Endothelial cell (in vitro differentiated cells): Measurements from ENCODE around the gene NEUROD4. TPM values are rescaled to one million over a fixed set of nuclear protein-coding genes. Genes with fewer than 3 reads are reported as not detected.

Experiments used
- DNase-seq: peaks from one replicate; pipeline ENCODE4 v3.0.0; 2021; ENCODE audit warnings: low spot score
- H3K27ac Mint-ChIP-seq: one replicate; pipeline ENCODE4 v1.8.0; 2021; ENCODE audit warnings: mixed read lengths, inconsistent platforms; ENCODE audit not compliant: unreplicated experiment
- H3K27me3 Mint-ChIP-seq: one replicate; pipeline ENCODE4 v1.8.0; 2021; ENCODE audit warnings: mild to moderate bottlenecking, moderate library complexity, mixed read lengths, inconsistent platforms; ENCODE audit not compliant: unreplicated experiment
- H3K36me3 Mint-ChIP-seq: one replicate; pipeline ENCODE4 v1.8.0; 2021; ENCODE audit warnings: mild to moderate bottlenecking, low read depth, mixed read lengths, inconsistent platforms; ENCODE audit not compliant: unreplicated experiment
- H3K4me1 Mint-ChIP-seq: one replicate; pipeline ENCODE4 v1.8.0; 2021; ENCODE audit warnings: mild to moderate bottlenecking, mixed read lengths, inconsistent platforms; ENCODE audit not compliant: unreplicated experiment
- H3K4me3 Mint-ChIP-seq: one replicate; pipeline ENCODE4 v1.8.0; 2021; ENCODE audit warnings: mild to moderate bottlenecking, mixed read lengths, inconsistent platforms; ENCODE audit not compliant: unreplicated experiment
- H3K9me3 Mint-ChIP-seq: one replicate; pipeline ENCODE4 v1.8.0; 2021; ENCODE audit warnings: mixed read lengths, inconsistent platforms; ENCODE audit not compliant: unreplicated experiment
- CTCF ChIP-seq: fragments of 200-600 bp; sonication (generic); IDR thresholded peaks from one replicate; pipeline ENCODE4 v1.5.0; 2021; ENCODE audit warnings: antibody characterized with exemption; ENCODE audit not compliant: unreplicated experiment
- long read RNA-seq: library from polyadenylated mRNA; unstranded; transcript quantifications from one replicate; pipeline ENCODE4 v2.0.0, GENCODE V29; 2020; ENCODE audit not compliant: unreplicated experiment
- total RNA-seq: library from RNA; stranded (reverse); fragmentation: NEBNext Ultra II Directional; extraction: Animal tissue kit (Norgen Biotek cat#: 25700); gene quantifications from one replicate; pipeline ENCODE4 v1.2.1, GENCODE V29; 2021; ENCODE audit not compliant: unreplicated experiment

Gene NEUROD4
- total RNA-seq: not detected
- long read RNA-seq: 0 reads

GRCh38 chr12:55019784-55020183 lies at the start of gene NEUROD4:
TSS of gene NEUROD4 (plus strand) at chr12:55019974. CDS start at chr12:55026440, 6,466 bp downstream.
- H3K36me3 Mint-ChIP-seq: no peaks in the 10 kb centered on the region
- no peaks in the 10 kb centered on the region for H3K4me1 Mint-ChIP-seq
- H3K27ac Mint-ChIP-seq: no peak within 1 kb of the TSS
- DNase-seq: peak; percentile 85
- H3K4me3 Mint-ChIP-seq: no peak within 1 kb of the TSS
- no peaks in the 10 kb centered on the region for H3K9me3 Mint-ChIP-seq
- no peak for TF ChIP-seq CTCF
- H3K27me3 Mint-ChIP-seq: no peaks in the 10 kb centered on the region

- H3K27ac Mint-ChIP-seq: no peak overlapping the region
- H3K27me3 Mint-ChIP-seq: no peaks in the 10 kb centered on the region
- DNase-seq: no peak
- H3K36me3 Mint-ChIP-seq: no peaks in the 10 kb centered on the region
- no peaks in the 10 kb centered on the region for H3K9me3 Mint-ChIP-seq
- no peak for TF ChIP-seq CTCF
- peaks cover 12% of the 10 kb centered on the region for H3K4me1 Mint-ChIP-seq
- no peak overlapping the region for H3K4me3 Mint-ChIP-seq
Measured at GRCh38 chr12:54970741-54971140, 49.0 kb upstream of the NEUROD4 start.

GRCh38 chr12:54973556-54973955 lies 46.2 kb upstream of the NEUROD4 start:
- Mint-ChIP-seq H3K27me3 (no peaks in the 10 kb centered on the region), H3K27ac (no peak overlapping the region), H3K4me1 (peaks cover 26% of the 10 kb centered on the region)

GRCh38 chr12:54974279-54974678 lies 45.5 kb upstream of the NEUROD4 start:
- no peak overlapping the region for H3K4me3 Mint-ChIP-seq
- no peaks in the 10 kb centered on the region for H3K36me3 Mint-ChIP-seq
- H3K4me1 Mint-ChIP-seq: peaks cover 30% of the 10 kb centered on the region
- H3K9me3 Mint-ChIP-seq: no peaks in the 10 kb centered on the region
- DNase-seq: no peak
- no peak for TF ChIP-seq CTCF
- H3K27ac Mint-ChIP-seq: no peak overlapping the region
- H3K27me3 Mint-ChIP-seq: no peaks in the 10 kb centered on the region

More at GRCh38 chr12:54973556-54973955, 46.2 kb upstream of the NEUROD4 start:
- Mint-ChIP-seq H3K36me3 (no peaks in the 10 kb centered on the region), H3K4me3 (no peak overlapping the region), H3K9me3 (no peaks in the 10 kb centered on the region)
- no peak for TF ChIP-seq CTCF
- DNase-seq: no peak

- no peaks in the 10 kb centered on the region for H3K36me3 Mint-ChIP-seq
- no peak for DNase-seq
- H3K9me3 Mint-ChIP-seq: no peaks in the 10 kb centered on the region
- H3K4me3 Mint-ChIP-seq: no peak overlapping the region
- no peaks in the 10 kb centered on the region for H3K27me3 Mint-ChIP-seq
- H3K4me1 Mint-ChIP-seq: peaks cover 30% of the 10 kb centered on the region
- no peak for TF ChIP-seq CTCF
- H3K27ac Mint-ChIP-seq: no peak overlapping the region
Measured at GRCh38 chr12:54975272-54975671, 44.5 kb upstream of the NEUROD4 start.
